ENCODE measurements around the gene SPTBN4.
"Not testable (repeated sequence)": the region's sequence is repeated elsewhere in the genome, so short reads cannot be mapped to it uniquely, and the experiment has no call there.

Gene SPTBN4

DNA sequence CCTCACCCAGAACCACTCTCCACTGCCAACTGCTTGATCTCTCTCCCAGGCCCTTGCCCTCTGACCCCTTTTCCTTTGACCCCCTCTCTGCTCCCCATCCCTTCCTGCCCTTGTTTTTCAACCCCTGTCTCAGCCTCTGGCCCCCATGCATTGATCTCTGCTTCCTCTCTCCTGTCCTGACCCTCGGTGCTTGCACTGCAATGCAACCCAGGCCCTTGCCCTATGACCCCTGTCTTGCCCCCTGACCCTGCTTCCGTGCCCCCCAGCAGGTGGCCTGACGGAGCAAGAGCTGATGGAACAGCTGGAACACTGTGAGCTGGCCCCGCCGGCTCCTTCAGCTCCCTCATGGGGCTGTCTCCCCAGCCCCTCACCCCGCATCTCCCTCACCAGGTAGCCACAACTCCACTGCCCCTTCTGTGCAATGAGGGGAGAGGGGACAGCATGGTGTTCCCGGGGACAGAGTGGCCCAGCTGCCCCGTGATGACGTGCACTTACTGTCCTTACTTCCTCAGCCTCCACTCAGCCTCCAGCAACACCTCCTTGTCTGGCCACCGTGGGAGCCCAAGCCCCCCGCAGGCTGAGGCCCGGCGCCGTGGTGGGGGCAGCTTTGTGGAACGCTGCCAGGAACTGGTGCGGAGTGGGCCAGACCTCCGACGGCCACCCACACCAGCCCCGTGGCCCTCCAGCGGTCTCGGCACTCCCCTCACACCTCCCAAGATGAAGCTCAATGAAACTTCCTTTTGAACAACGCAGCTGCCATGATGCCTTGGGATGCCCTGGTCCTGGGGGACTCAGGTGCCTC is 123.9 kb downstream of the SPTBN4 start:
- no peak for DNase-seq

DNA sequence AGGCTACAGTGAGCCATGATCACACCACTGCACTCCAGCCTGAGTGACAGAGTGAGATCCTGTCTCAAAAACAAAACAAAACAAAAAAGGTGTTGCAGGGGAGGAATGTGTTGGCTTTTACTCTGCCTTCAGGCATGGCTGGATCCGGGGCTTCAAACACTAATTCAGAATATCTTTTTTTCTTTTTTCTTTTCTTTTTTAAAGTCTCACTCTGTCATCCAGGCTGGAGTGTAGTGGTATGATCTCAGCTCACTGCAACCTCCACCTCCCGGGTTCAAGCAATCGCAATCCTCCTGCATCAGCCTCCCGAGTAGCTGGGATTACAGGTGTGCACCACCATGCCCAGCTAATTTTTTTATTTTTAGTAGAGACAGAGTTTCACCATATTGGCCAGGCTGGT is 124.9 kb downstream of the SPTBN4 start:
- DNase-seq = not testable (repeated sequence)

DNA sequence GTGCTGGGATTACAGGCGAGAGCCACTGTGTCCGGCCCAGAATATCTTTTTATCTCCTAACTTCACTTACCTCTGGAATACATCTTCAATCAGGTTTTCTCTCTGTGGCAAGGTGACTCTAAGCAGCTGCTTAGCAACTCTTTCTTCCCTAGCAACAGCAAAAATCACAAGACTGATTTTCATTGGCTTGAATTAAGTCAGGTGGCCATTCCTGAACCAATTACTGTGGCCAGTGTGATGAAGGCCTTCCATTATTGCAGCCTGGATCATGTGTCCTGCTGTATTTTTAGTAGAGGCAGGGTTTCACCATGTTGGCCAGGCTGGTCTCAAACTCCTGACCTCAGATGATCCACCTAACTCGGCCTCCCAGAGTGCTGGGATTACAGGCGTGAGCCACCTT is 125.4 kb downstream of the SPTBN4 start:
- peak; percentile 57 for DNase-seq

DNA sequence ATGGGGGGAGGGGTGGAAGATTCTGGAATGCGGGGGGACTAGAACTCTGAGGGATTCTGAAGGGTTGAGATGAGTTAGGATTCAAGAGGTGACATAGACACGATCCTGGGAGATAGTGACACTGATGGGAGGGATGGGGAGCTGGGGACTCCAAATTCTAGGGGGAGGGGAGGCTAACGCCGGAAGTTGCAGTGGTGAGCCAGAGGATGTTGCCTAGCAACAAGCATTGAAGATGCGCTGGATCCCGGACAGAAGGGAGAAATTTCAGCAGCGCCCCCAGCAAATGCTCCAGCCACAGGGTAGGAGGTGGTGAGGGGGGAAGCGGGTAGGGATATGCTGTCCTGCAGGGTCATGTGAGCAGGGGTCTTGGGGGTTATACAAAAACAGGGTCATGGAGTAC is 127.5 kb downstream of the SPTBN4 start:
- DNase-seq = no peak

DNA sequence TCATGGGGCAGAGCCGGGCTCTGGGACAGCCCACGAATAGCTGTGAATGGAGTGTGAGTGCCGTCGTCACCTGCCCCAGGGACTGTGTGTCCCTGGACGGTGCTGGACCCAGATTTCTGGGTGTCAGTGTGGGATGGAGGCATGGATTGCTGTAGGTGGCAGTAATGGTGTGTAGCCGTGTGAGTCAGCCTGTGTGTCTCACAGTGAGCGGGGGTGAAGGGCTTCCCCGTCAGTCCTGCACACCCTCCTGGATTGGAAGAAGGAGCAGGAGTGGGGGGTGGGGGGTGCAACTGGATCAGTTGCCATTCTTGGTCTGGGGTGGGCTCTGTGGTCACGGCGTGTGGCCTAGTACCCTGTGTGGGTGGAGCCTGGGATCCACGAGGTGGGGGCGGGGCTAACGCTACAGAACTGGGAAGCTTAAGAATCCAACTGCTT is 127.9 kb downstream of the SPTBN4 start:
- no peak for DNase-seq

DNA sequence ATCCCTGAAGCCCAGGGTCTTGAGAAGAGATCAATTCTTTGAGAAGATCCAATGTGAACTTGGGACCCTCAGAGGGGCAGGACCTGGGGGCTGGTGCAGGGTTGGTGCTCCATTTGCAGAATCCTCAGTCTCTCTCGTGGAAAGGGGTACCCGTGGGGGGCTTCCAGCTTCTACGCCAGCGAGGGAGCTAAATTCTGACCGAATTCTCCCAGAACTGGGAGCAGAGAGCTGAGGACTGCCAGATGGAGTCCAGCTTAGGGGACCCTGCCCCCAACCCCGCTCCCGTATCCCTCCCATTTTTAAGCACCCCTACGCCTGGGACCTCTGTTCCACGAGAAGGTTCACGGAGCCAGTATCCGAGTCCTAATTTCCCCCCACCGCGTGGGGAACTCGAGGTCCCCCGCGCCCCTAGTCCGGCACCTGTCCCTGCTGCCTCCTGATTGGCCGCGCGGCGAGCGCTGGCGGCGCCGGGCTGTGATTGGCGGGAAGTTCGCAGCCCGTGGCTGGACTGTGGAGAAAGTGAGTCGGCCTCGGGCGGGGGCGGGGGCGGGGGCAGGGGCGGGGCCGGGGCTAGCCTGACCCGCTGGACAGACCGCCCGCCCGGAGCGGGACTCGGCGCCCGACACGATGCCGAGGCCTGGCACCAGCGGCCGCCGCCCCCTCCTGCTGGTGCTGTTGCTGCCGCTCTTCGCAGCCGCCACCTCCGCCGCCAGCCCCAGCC is 130.0 kb downstream of the SPTBN4 start:
- peak; percentile 37 for DNase-seq

DNA sequence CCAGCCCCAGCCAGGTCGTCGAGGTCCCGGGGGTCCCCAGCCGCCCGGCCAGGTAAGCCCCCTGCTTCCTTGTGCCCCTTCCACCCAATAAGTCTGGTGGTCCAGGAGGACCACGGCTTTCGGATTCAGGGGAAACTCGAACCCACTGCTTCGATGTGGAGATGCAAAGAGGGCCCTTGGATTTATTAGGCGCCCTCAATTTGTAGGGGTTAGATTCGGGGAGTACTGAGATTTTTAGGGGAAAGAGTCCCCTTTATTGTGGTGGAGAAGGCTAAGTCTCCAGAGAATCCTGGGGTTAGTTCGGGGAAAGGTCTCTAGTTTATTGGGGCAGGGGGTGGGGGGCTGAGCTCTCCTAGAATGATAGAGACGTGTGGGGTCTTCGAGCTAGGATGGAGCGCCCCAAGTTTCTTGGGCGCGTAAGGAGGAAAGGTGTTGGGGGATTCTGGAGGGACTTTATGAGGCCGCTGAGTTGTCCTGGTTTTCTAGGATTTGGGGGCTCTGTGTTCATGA is 130.6 kb downstream of the SPTBN4 start:
- DNase-seq = no peak

DNA sequence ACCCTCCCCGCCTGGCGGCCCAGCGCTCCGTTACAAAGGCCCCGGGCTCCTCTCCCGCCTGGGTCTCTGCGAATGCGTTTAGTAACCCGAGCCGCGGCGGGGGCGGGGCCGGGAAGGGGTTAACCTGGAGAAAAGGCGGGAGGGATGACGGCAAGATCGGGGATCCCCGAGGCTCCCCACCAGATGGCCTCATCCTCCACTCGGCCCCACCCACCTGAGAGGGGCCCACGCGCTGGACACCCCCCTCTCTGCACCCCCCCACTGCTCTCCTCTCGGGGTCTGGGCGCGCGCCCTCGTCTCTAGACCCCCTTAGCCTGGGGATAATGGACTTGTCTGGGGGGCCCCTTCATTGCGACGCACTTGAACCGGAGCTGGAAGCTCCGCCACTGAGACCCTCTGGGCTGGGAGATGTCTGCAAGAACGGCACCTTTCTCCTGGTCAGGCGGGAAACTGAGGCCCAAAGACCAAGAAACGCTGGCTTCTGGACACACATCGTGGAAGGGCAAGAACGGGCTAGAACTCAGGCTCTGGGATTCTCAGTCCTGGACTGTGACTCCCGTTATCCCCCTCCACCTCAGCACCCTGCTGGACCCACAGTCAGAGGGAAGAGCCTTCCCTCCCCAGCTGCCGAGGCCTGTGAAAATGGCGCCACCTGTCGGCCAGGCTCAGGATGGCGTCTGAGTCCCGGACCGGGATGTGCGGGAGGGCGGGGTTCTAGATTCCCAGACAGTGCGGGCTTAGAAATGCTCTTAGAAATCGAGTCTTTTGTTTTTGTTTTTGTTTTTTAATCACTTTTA is 131.5 kb downstream of the SPTBN4 start:
- peak; percentile 85 for DNase-seq

DNA sequence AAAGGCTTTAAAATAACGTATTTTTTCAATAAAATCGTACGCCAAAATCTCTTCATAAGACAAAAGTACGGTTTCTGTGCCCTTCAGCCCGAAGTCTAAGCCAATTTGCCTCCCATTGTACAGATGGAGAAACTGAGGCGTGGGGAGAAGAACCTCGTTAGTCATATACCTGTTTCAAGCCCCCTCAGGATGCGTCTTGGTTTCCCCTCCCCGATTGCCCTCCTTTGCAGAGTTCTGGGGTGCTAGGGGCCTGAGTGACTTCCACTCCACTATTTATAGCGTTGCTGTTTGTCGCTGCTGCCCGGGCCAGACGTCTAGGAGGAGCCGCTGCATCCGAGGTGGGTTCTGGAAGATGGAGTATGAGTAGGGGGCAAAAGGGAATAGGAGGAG is 132.1 kb downstream of the SPTBN4 start:
- no peak for DNase-seq

DNA sequence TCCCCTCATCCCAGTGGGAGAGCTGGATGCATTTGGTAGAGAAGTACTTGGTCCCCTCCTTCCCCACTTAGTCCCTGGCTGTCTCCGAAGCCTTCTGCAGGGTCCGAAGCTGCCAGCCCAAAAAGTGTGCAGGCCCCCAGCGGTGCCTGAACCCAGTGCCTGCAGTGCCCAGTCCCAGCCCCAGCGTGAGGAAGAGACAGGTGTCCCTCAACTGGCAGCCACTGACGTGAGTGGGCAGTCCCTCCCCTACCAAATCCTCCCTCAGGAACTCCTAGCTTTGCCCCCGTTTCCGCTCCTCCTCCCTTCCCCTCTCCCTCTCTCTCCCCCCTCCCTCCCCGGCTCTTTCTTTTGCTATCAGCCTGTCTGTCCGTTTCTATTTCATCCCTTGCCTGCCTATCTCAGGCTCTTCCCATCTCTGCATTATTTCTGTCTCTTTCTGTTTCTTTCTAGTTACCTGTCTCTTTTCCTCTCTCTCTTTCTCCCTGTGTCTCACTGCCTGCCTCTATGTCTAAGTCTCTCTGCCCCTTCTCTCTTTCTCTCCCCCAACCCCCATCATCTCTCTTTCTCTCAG is 132.6 kb downstream of the SPTBN4 start:
- no peak for DNase-seq

DNA sequence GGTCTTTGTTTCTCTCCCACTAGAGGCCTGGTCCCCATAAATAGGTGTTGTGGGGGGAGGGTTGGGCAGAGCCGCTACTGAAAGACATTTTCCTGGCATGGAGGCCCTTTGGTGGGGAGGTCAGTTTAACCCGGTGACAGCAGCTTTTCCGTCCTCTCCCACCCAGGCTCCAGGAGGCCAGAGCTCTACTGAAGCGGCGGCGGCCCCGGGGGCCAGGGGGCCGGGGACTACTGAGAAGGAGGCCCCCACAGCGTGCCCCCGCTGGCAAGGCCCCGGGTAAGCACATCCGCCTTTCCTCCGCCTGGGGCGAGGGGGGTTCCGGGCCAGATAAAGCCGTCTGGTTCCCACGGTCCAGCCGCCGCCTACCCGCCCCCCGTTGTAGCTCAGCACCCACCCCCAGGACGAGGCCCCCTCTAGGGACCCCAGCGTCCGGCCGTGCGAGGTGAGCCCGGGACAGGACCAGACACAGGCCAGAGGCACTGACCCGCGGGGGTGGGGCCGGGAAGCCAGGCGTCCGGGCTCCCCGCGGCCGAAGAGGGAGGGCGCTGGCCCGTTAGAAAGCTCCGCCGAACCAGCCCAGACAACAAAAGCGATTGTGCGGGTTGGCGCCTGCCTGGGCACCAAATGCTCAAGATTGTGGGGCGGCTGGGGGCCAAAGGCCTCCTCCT is 133.2 kb downstream of the SPTBN4 start:
- DNase-seq = no peak

DNA sequence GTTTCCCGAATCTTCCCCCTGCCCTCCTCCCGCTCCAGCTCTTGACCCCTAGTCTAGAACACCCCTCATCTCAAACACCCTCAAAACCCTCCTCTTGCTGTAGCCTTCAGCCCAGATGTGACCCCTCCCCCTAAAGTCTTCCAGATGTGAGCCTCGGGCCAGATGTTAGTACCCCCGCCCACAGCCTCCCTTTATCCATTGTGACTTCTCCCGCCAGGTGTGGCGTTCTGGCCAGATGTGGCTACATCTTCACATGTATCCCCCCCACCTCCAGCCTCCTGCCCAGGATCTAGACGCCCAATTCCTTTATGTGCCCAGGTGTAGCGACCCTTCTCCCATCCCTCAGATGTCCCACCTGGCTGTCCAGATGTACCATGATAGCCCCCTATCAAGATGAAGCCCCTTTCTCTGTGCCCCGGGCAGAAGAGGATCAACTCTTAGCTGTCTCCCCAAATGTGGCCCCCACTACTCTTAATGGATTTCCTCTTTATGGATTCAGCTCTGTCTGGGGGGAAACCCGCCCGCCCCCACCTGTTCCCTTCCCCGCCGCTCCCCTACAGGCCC is 133.9 kb downstream of the SPTBN4 start:
- no peak for DNase-seq

DNA sequence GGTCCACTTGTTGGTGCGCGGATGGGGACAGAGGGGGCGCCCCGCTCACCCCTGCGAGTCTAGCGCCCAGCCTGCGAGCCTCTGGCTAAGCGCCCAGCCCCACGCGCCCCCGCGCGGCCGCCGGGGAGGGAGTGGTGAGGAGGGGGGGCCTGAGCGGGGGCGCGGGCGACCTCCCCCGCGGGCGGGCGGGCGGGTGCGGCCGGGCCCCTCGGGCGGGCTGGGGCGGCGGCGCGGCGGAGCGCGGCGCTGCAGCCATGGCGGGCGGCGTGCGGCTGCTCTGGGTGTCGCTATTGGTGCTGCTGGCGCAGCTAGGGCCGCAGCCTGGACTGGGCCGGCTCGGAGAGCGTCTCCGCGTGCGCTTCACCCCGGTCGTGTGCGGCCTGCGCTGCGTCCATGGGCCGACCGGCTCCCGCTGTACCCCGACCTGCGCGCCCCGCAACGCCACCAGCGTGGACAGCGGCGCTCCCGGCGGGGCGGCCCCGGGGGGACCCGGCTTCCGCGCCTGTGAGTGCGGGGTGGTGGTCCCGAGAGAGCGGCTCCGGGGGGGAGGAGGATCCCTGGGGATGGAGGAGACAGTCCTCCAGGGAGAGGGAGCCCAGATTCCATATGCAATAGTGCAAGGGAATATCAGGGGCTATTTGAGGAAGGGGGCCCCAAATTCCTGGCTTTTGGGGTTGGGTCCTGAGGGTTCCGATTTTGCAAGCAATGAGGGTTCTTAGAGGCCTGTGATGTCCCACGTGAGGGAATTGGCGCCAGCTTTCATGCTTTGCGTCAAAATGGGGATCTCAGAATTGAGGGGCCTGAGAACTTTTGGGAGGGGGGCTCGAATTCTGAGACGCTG is 134.6 kb downstream of the SPTBN4 start, which contains the start of gene LTBP4:
Gene LTBP4, plus strand, starts transcription at position 236 of the 841 bp plus-strand sequence. Its CDS starts 19 bp downstream, at position 255.
- DNase-seq = peak; percentile 16

DNA sequence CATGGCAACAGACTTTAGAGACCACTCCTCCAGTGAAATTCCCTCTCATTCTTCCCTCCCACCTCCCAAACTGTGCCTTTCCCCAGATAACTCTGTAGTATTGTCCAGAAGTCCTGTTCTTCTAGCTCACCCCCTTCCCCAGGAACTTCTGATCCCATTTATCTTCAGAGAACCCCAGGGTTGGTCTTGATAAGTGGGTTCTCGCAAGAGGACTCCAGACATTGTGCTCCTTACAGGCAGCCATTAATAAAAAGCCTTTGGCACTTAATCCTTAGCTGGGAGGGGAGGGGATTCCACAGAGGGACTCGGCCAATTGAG is 136.2 kb downstream of the SPTBN4 start:
- DNase-seq = no peak

DNA sequence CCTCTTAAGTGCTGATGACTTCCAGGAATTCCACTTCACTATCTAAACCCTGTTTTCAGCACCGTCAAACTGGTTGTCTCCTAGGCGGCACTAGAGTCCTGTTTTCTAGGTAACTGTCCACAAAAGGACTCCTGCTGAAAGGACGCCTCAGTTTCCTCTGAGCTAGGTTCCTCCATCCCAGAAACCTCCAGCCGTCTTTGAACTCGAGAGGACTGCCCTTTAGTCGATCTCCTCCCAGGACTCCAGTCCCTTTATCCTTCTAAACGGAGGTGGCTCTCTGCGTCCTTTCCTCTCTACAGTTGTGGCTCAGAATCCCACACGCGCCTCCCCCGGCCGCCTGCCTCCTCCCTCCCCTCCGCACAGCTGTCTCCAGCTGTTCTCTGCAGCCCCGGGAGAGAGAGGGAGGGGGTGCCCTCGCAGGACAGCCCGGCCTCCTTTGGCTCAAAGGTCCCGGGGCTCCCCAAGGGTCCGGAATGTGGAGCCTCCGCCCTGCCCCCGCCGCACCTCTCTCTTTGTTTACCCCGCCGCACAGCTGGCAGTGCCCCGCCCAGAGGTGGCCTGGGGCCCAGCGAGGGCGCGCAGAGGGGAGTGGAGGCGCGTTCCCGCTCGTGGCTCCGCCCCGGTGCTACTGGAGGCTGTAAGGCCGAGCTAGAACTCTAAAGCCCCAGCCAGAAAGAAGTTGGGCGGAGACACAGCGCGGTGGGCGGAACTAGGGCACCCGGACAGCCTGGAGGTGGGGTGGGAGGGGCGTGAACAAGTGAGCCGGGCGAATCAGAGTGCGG is 136.8 kb downstream of the SPTBN4 start:
- peak; percentile 98 for DNase-seq

DNA sequence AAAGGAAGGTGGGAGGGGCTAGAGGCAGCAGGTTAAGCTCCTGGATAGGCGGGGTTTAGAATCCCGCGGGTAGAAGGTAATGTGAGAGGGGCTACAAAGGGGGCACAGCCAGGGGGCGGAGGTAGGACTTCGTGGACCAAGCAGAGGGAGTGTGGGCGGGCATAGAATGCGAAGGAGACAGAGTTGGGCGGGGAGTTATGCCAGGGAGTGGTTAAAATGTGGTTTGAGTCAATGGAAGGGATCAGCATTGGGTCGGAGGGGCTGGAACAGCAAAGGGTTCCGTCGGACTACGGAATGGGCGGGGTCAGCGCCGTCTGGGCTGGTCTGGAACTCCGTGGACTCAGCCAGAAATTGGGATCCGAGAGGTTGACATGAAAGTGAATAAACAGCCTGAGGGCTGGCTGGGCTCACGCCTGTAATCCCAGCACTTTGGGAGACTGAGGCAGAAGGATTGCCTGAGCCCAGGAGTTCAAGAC is 137.4 kb downstream of the SPTBN4 start:
- DNase-seq = no peak

DNA sequence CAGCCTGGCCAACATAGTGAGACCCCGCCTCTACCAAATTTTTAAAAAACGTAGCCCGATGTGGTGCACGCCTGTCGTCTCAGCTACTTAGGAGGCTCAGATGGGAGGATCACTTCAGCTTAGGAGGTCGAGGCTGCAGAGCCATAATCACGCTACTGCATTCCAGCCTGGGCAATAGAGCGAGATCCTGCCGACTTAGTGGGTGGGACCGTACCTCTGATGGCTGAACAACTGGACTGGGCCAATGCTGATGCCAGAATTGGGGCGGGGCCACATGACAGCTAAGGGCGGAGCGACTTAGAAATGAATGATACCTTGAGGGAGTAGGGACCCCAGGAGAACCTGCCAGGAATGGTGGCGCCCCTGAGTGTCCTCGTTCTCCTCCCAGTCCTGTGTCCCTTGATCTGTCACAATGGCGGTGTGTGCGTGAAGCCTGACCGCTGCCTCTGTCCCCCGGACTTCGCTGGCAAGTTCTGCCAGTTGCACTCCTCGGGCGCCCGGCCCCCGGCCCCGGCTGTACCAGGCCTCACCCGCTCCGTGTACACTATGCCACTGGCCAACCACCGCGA is 137.9 kb downstream of the SPTBN4 start:
- no peak for DNase-seq

DNA sequence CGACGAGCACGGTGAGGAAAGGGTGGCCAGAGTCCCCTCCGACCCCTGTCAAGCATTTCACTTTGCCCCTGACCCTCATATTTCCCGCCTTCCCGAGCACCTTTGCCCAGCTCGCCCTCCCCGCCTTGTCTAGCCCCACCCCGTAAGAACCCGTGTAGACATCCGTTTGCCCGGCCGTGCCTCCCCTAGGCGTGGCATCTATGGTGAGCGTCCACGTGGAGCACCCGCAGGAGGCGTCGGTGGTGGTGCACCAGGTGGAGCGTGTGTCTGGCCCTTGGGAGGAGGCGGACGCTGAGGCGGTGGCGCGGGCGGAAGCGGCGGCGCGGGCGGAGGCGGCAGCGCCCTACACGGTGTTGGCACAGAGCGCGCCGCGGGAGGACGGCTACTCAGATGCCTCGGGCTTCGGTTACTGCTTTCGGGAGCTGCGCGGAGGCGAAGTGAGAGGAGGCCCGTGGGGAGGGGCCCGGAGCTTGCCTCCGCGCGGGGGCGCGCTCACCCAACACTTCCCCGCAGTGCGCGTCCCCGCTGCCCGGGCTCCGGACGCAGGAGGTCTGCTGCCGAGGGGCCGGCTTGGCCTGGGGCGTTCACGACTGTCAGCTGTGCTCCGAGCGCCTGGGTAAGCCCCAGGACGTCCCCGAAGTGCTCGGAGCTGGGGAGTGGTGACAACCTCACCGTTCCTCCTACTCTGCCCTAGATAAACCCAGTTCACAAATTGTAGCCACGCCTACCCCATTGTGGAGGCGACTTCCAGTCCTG is 138.6 kb downstream of the SPTBN4 start:
- DNase-seq = peak; percentile 91
